Neuronal stem cell (in vitro differentiated cells): ENCODE data around the gene IQCM.

Experiments
- DNase-seq: peaks from one replicate; pipeline ENCODE4 v3.0.0-alpha.2; 2013; ENCODE audit warnings: low spot score
- H2AFZ ChIP-seq: one replicate; pipeline ENCODE4 v1.6.1; 2013; ENCODE audit warnings: mild to moderate bottlenecking, low read length, inconsistent platforms
- H2AK5ac ChIP-seq: 2 replicates; pipeline ENCODE4 v1.6.1; 2013; ENCODE audit warnings: low read depth, mild to moderate bottlenecking, inconsistent platforms, low read length, moderate library complexity, mixed read lengths
- H2BK120ac ChIP-seq: 2 replicates; pipeline ENCODE4 v1.6.1; 2013; ENCODE audit warnings: low read depth, mild to moderate bottlenecking, inconsistent platforms, low read length, moderate library complexity, mixed read lengths
- H2BK12ac ChIP-seq: one replicate; pipeline ENCODE4 v1.6.1; 2013; ENCODE audit warnings: low read length, inconsistent platforms
- H2BK15ac ChIP-seq: 2 replicates; pipeline ENCODE4 v1.6.1; 2013; ENCODE audit warnings: mild to moderate bottlenecking, low read length, inconsistent platforms, mixed read lengths
- H2BK5ac ChIP-seq: one replicate; pipeline ENCODE4 v1.6.1; 2013; ENCODE audit warnings: inconsistent platforms, mild to moderate bottlenecking, low read length, moderate library complexity
- H3K14ac ChIP-seq: one replicate; pipeline ENCODE4 v1.6.1; 2013; ENCODE audit warnings: low read length, inconsistent platforms
- H3K18ac ChIP-seq: 2 replicates; pipeline ENCODE4 v1.6.1; 2013; ENCODE audit warnings: low read length, inconsistent platforms
- H3K23ac ChIP-seq: 2 replicates; pipeline ENCODE4 v1.6.1; 2013; ENCODE audit warnings: low read depth, mild to moderate bottlenecking, mixed read lengths, low read length, inconsistent platforms; ENCODE audit not compliant: poor library complexity
- H3K27ac ChIP-seq: replicated peaks from 3 replicates; pipeline ENCODE4 v1.5.1; 2013; ENCODE audit warnings: low read length, inconsistent platforms
- H3K27me3 ChIP-seq, 3 experiments: 2 replicates each; pipeline ENCODE4 v1.6.1; 2013; ENCODE audit warnings: low read length in 3 of 3, mild to moderate bottlenecking in 2 of 3, inconsistent platforms in 1 of 3, low read depth in 1 of 3, mixed read lengths in 1 of 3, moderate library complexity in 1 of 3; ENCODE audit not compliant: control insufficient read depth in 3 of 3, insufficient read depth in 3 of 3
- H3K36me3 ChIP-seq, 2 donors: replicated peaks in 1 of 2; 2 replicates each; pipeline ENCODE4 v1.6.1; 2013; ENCODE audit warnings: low read length in 2 of 2; ENCODE audit not compliant: control insufficient read depth in 2 of 2, insufficient read depth in 2 of 2
- H3K4ac ChIP-seq: 2 replicates; pipeline ENCODE4 v1.6.1; 2013; ENCODE audit warnings: inconsistent platforms, mild to moderate bottlenecking, low read length, moderate library complexity
- H3K4me1 ChIP-seq, 2 donors: 1 replicate in 1 of 2; 2 replicates in 1 of 2; pipeline ENCODE4 v1.6.1; 2013; ENCODE audit warnings: low read length in 2 of 2, low read depth in 1 of 2; ENCODE audit not compliant: control insufficient read depth in 2 of 2, insufficient read depth in 1 of 2
- H3K4me2 ChIP-seq: one replicate; pipeline ENCODE4 v1.6.1; 2013; ENCODE audit warnings: mild to moderate bottlenecking, low read length, inconsistent platforms; ENCODE audit not compliant: insufficient read depth, poor library complexity, severe bottlenecking
- H3K4me3 ChIP-seq, 2 donors: 2 replicates each; pipeline ENCODE4 v1.5.1; 2013; ENCODE audit warnings: low read length in 2 of 2, mild to moderate bottlenecking in 2 of 2, inconsistent platforms in 1 of 2, moderate library complexity in 1 of 2
- H3K79me1 ChIP-seq: one replicate; pipeline ENCODE4 v1.6.1; 2013; ENCODE audit warnings: low read depth, mild to moderate bottlenecking, inconsistent platforms, low read length, moderate library complexity
- H3K9ac ChIP-seq: one replicate; pipeline ENCODE4 v1.6.1; 2013; ENCODE audit warnings: mild to moderate bottlenecking, low read depth, low read length, inconsistent platforms; ENCODE audit not compliant: poor library complexity
- H3K9me3 ChIP-seq, 2 donors: replicated peaks in 1 of 2; 2 replicates each; pipeline versions ENCODE3 to v1.6.1; 2013; ENCODE audit warnings: low read length in 2 of 2, mild to moderate bottlenecking in 2 of 2, inconsistent platforms in 1 of 2, low read depth in 1 of 2, mixed read lengths in 1 of 2, moderate library complexity in 1 of 2; ENCODE audit not compliant: control insufficient read depth in 2 of 2, insufficient read depth in 1 of 2
- H4K8ac ChIP-seq: one replicate; pipeline ENCODE4 v1.6.1; 2013; ENCODE audit warnings: low read depth, mild to moderate bottlenecking, inconsistent platforms, low read length, moderate library complexity
- H4K91ac ChIP-seq: one replicate; pipeline ENCODE4 v1.6.1; 2013; ENCODE audit warnings: low read length, low read depth, mild to moderate bottlenecking, inconsistent platforms; ENCODE audit not compliant: poor library complexity
- WGBS, 2 donors: extraction: QIAGEN DNeasy Blood & Tissue Kit; methylation state at CpG; one replicate each; pipeline ENCODE4 v1.1.7; 2013; ENCODE audit warnings: missing lambda C conversion rate in 2 of 2, mixed read lengths in 1 of 2; ENCODE audit not compliant: insufficient read length in 2 of 2, insufficient replicate concordance in 1 of 2; ENCODE audit errors: extremely low coverage in 2 of 2; 5-methylcytosine and 5-hydroxymethylcytosine counted together

Gene IQCM

DNA sequence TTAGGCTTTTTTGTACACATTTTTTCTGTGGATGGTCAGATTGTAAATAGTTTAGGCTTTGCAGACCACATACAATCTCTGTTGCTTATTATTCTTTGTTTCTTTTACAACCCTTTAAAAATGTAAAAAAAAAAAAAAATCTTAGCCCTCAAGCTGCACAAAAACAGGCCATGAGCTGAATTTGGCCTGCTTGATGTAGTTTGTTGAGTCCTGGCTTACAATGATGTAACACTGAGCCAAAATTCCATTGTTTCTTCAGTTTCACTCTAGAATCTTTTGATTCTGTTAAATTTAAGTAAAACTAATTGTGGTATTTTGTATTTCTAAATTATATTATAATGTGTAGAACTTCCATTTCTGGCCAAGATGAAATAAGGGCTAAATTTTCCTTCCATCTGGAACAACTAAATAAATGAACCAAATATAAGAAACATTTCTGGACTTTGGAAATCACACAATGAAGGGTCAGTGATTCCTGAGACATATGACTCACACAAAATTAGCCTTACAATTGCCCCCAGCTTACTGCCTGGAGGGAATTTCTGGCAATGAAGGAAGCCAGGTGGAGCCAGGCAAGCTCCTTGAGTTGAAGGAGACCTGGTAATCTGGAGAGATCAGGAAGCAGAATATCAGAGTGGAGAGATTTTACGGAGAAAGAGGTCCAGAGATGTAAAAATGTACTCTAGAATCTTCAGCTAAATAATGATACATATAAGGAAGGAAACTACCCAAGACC lies 29.8 kb downstream of the IQCM start:
- H4K91ac ChIP-seq, result no peak overlapping the region
- H3K4me3 ChIP-seq, result no peak overlapping the region
- H2BK15ac ChIP-seq, result no peak overlapping the region
- no peak overlapping the region for H2BK120ac ChIP-seq
- no peak overlapping the region for H4K8ac ChIP-seq
- no peak overlapping the region for H3K14ac ChIP-seq
- no peak overlapping the region for H2AFZ ChIP-seq
- WGBS, 2 donors, result no CpG with 5 or more reads among the region's 1 CpG
- H3K27ac ChIP-seq, result no peak overlapping the region
- no peak for DNase-seq
- H3K27me3 ChIP-seq, result no peaks in the 10 kb centered on the region
- no peaks in the 10 kb centered on the region for H3K9me3 ChIP-seq
- H2BK12ac ChIP-seq, result no peak overlapping the region
- no peak overlapping the region for H2AK5ac ChIP-seq
- no peak overlapping the region for H3K4me2 ChIP-seq
- no peak overlapping the region for H2BK5ac ChIP-seq
- H3K36me3 ChIP-seq, result no peaks in the 10 kb centered on the region
- no peak overlapping the region for H3K23ac ChIP-seq
- no peak overlapping the region for H3K9ac ChIP-seq
- H3K4ac ChIP-seq, result no peak overlapping the region
- H3K79me1 ChIP-seq, result no peaks in the 10 kb centered on the region
- no peak overlapping the region for H3K18ac ChIP-seq
- no peaks in the 10 kb centered on the region for H3K4me1 ChIP-seq

DNA sequence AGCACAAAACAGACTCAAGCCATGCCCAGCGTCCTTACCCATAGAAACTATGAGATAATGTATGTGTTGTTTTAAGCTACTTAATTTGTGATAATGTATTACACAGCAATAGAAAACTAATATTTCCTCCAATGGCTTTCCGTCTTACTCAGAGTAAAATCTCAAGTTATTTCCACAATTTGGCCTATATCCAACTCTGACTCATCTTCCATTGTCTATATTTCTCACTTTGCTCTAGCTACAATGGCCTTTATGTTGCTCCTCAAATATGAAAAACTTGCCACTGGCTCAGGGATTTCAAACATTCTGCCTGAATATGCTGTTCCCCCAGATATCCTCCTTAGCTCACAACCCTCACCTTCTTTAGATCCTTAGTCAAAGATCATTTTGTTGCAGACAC lies 31.6 kb downstream of the IQCM start:
- WGBS, 2 donors, result no CpG with 5 or more reads among the region's 2 CpGs
- no peak overlapping the region for H3K4me3 ChIP-seq
- no peak overlapping the region for H3K4me2 ChIP-seq
- H3K4ac ChIP-seq, result no peak overlapping the region
- no peak overlapping the region for H2BK12ac ChIP-seq
- no peaks in the 10 kb centered on the region for H3K27me3 ChIP-seq
- no peak overlapping the region for H2AK5ac ChIP-seq
- no peak overlapping the region for H3K23ac ChIP-seq
- no peaks in the 10 kb centered on the region for H3K36me3 ChIP-seq
- no peak for DNase-seq
- H4K8ac ChIP-seq, result no peak overlapping the region
- no peak overlapping the region for H3K9ac ChIP-seq
- H2AFZ ChIP-seq, result no peak overlapping the region
- no peak overlapping the region for H2BK120ac ChIP-seq
- H3K27ac ChIP-seq, result no peak overlapping the region
- H3K14ac ChIP-seq, result no peak overlapping the region
- no peak overlapping the region for H2BK15ac ChIP-seq
- H2BK5ac ChIP-seq, result no peak overlapping the region
- no peaks in the 10 kb centered on the region for H3K79me1 ChIP-seq
- no peak overlapping the region for H3K18ac ChIP-seq
- no peaks in the 10 kb centered on the region for H3K9me3 ChIP-seq
- H4K91ac ChIP-seq, result no peak overlapping the region
- H3K4me1 ChIP-seq, result no peaks in the 10 kb centered on the region

DNA sequence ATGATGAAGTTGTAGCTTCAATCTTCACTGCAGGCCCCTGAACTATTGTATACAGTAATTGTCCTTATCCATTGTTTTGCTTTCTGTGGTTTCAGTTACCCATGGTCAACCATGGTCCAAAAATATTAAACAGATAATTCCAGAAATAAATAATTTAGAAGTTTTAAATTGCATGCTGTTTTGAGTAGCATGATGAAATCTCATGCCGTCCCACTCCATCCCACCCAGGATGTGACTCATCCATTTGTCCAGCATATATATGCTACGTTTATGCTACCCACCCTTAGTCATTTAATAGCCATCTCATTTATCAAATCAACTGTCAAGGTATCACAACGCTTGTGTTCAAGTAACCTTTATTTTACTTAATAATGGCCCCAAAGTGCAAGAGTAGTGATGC lies 34.5 kb downstream of the IQCM start:
- Histone ChIP-seq H3K9me3 (no peaks in the 10 kb centered on the region), H2AFZ (no peak overlapping the region), H3K18ac (no peak overlapping the region), H3K27ac (no peak overlapping the region), H2BK120ac (no peak overlapping the region), H3K9ac (no peak overlapping the region), H4K91ac (no peak overlapping the region), H4K8ac (no peak overlapping the region), H3K14ac (no peak overlapping the region), H3K79me1 (no peaks in the 10 kb centered on the region), H2BK12ac (no peak overlapping the region), H3K36me3 (no peaks in the 10 kb centered on the region), H3K4ac (no peak overlapping the region), H2BK5ac (no peak overlapping the region), H3K4me1 (no peaks in the 10 kb centered on the region), H2AK5ac (no peak overlapping the region), H2BK15ac (no peak overlapping the region), H3K4me2 (no peak overlapping the region), H3K27me3 (no peaks in the 10 kb centered on the region), H3K23ac (no peak overlapping the region), H3K4me3 (no peak overlapping the region)
- DNase-seq, result no peak
- WGBS, 2 donors, result no CpG with 5 or more reads among the region's 3 CpGs

DNA sequence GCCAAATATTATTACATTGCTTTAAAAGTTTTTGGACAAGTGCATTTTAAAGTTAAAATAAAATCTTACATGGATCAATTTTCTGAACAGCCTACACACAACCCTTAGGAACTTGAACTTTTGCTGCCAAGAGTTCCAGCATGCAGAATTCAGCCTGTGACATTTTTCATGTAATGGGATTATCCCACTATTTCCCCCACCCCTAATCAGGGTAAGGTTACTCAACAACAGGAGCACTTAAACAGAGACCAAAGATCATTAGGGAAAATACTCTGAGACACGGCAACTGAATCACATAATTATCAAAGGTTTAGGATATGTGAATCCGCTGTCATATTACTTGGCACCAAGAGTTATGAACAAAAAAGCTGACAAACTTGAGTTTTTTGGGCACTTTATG lies 47.2 kb downstream of the IQCM start:
- Histone ChIP-seq H3K9me3 (no peaks in the 10 kb centered on the region), H3K4me1 (peaks cover 0 to 6% of the 10 kb centered on the region in 2 donors), H4K91ac (no peak overlapping the region), H2BK12ac (no peak overlapping the region), H2BK15ac (no peak overlapping the region), H3K23ac (no peak overlapping the region), H3K14ac (no peak overlapping the region), H3K9ac (no peak overlapping the region), H3K27me3 (no peaks in the 10 kb centered on the region), H3K27ac (no peak overlapping the region), H2BK120ac (no peak overlapping the region), H3K36me3 (no peaks in the 10 kb centered on the region), H2AFZ (no peak overlapping the region), H3K4me3 (no peak overlapping the region), H3K18ac (no peak overlapping the region), H3K4ac (no peak overlapping the region), H2AK5ac (no peak overlapping the region), H3K79me1 (no peaks in the 10 kb centered on the region), H2BK5ac (no peak overlapping the region), H4K8ac (no peak overlapping the region), H3K4me2 (no peak overlapping the region)
- no CpG with 5 or more reads among the region's 2 CpGs for WGBS, 2 donors
- DNase-seq, result no peak
